ENCODE measurements around the gene HSF2BP.
A peak's percentile ranks its signal among the peaks of the same experiment; 100 is the strongest.
"Not testable (repeated sequence)": the region's sequence is repeated elsewhere in the genome, so short reads cannot be mapped to it uniquely, and the experiment has no call there.

Gene HSF2BP

DNA sequence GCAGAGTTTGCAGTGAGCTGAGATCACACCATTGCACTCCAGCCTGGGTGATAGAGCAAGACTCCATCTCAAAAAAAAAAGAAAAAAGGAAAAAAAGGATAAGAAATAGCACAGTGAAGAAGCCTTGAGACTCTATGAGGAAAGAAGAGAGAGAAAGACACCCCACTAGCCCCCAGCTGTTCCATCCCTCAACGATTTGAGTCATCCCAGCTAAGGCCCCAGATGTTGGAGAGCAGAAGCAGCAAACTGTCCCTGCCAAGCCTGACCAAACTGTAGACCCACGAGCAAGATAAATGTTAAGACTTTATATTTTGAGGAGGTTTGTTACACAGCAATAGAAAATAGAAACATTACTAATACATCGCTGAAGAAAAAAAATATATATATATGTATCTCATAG, 42.4 kb downstream of the HSF2BP start:
- DNase-seq, result not testable (repeated sequence)

DNA sequence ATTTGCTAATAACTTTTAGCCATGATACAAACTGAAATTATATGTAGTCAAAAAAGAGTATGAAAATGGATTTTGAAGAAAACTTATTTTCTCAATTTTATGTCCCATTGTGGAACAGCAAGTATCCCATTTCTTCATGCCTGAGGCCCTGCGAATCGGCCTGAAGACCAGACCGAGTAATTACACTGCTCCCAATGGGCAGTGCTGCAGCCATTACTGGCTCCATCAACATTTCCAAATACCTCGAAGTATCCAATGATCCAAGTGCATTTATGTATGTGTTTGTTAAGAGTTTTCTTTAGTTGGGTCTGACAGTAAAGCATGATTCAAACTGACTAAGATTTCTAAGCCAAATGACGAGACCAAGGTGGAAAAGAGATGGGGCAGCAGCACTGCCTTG, 44.4 kb downstream of the HSF2BP start:
- DNase-seq, result no peak

DNA sequence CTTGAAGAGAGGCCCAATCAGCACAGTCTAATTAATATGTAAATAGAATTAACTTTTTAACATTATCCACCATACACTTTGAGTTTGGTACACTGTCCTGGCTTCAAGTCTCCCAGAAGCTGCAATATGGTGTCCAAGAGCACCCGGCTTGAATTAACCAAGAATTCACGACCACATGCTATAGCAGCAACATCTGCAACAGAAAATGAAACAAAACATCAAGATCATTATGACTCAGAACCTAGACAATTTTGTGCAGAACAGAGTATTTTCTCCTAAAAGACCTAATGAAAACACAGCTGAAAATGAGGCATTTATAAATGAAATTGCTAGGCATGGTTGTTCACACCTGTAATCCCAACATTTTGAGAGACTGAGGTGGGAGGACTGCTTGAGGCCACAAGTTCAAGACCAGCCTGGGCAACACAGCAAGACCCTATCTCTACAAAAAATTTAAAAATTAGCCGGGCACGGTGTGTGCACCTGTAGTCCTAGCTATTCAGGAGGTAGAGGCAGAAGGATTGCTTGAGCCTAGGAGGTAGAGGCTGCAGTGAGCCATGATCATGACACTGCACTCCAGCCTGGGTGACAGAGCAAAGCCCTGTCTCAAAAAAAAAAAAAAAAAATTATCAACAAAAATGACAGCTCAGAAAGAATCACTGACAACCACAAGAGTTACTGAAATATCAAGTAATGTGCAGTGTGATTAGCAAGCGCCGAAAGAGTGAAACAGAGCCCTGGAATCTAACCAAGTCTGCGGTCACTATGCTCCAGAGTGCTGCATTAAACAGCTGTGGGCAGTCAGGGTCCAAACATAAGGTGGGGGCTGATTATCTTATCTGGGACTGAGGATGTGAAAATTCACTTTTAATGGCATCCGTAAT, 45.3 kb downstream of the HSF2BP start:
- no peak for DNase-seq

DNA sequence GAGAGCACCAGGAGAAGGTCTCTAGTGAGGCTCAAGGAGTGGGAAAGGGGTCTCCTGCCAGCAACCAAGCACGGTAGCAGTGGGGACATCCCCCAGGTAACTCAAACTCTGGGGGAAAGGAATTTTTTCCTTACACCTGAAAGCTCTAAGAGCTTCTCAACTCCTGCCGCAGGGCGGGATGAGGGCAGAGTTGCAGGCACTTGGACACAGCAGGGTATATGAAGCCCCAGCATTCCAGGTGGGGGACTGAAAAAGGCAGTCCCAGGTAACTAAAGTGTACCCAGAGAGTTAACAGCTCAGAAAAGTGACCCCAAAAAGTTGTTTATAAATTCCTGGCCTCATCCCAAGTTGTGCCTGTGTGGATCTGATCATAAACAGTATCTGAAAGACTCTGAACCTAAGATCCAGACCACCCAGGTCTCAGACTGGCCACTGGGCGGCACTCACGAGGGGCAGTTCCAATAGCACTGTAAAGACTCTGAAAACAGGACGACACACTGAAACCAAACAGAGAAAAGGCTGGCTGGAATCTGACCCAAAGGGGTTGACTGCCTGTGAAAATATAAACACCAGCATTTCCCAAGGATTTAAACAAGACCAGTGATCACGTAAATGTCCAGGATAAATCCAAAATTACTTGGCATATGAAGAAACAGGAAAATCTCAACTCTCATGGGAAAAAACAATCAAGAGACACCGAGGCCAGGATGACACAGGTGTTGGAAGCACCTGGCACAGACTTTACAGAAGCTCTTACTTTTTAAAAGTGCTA, 47.5 kb downstream of the HSF2BP start:
- peak; percentile 18 to 27 for DNase-seq

DNA sequence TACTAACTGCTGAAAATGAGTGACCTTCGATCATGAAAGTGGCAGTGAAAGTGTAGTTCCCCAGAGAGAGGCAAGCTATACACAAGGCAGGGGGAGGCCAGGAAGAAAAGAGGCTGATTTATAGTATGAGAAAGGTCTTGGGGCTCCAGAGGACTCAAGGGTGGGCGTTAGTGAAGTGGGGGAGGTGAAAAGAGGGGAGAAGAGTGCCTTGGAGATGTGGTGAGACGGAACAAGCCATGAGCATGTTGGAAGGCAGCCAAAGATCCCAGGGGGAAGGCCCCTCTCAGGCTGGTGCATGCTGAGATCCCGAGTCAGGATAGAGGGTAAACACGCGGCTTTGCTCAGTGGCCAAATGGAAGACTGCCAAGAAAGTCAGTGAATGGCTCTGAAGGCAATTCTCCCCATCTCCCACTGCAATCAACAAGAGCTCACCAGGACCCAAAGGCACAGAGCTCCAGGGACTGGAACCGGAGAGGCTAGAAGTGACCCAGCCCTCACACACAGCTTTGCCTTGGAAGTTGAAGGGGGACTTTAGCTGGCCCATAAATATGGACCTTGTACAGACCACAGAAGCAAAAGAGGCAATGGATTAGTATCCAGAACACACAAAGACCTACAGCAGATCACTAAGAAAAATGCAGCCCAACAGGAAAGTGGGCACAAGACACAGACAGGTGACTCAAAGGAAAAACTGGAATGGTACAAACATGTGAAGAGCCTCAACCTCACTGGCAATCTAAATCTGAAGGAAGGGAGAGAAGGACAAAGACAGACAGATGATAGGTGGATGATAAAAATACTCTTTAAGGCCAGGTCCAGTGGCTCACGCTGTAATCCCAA, 49.6 kb downstream of the HSF2BP start:
- DNase-seq, result peak; percentile 81 to 94

DNA sequence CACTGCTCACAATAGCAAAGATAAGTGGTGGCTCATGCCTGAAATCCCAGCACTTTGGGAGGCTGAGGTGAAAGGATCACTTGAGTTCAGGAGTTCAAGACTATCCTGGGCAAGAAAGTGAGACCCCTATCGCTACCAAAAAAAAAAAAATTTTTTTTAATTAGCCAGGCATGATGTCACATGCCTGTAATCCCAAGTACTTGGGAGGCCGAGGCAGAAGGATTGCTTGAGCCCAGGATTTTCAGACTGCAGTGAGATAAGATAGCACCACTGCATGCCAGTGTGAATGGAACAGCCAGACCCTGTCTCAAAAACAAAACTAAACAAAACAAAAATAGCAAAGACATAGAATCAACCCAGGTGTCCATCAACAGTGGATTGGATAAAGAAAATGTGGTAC, 50.6 kb downstream of the HSF2BP start:
- no peak for DNase-seq

DNA sequence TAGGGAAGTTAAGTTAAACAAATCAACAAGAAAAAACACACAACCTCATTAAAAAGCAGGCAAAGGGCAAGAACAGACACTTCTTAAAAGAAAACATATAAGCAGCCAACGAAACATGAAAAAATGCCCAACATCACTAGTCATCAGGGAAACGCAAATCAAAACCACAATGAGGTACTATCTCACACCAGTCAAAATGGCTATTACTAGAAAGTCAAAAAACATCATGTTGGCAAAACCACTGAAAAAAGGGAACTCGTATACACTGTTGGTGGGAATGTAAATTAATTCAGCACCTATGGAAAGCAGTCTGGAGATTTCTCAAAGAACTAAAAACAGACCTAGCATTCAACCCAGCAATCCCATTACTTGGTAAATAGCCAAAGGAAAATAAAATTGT, 51.1 kb downstream of the HSF2BP start:
- DNase-seq, result no peak

DNA sequence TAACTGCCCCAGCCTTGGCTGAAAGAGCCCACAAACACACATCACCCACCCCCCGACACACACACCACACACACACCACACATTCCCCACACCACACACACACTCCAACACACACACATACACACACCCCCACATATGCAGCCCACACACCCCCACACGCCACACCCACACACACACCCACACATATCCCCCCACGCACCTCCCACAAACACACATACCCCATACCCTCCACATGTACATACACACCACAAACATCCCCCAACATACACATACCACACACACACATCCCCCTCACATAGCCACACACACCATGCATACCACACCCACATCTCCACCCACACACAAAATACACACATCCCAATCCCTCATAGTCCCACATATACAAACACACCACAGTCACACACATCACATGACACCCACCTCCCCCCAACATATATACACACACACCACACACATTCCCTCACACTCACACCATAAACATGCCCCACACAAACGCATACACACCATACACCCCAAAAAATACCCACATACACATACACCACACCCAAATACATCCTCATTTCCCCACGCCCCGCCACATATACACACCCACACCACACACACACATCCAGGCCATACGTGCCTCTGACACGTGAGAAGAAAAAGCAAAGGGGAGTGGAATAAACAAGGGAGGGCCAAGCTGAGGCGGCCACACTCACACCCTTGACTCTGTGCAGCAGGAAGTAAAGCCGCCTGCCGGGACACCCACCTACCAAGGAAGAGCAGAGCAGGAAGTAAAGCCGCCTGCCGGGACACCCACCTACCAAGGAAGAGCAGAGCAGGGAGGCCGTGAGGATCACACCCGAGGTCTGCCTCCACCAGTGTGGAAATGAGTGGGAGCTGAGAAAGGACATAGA, 53.7 kb downstream of the HSF2BP start:
- no peak for DNase-seq

DNA sequence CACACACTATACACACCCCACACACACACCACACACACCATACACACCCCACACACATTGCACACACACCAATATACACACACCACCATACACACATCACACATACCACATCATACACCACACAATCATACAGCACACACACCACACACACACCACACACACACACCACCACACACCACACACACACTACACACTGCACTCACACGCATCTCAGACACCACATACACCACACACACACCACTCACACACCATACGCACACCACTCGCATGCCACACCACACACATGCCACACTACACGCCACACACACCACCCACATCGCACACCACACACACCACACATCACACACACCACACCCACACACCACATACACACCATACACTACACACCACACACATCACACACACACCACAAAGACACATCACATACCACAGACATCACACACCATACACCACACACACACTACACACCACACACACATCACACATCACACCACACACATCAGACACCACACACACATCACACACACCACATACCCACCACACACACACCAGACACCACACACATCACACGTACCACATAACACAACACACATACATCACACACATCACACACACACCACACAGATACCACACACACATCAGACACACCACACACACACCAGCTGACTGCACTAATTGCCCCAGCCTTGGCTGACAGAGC, 54.6 kb downstream of the HSF2BP start:
- no peak for DNase-seq

DNA sequence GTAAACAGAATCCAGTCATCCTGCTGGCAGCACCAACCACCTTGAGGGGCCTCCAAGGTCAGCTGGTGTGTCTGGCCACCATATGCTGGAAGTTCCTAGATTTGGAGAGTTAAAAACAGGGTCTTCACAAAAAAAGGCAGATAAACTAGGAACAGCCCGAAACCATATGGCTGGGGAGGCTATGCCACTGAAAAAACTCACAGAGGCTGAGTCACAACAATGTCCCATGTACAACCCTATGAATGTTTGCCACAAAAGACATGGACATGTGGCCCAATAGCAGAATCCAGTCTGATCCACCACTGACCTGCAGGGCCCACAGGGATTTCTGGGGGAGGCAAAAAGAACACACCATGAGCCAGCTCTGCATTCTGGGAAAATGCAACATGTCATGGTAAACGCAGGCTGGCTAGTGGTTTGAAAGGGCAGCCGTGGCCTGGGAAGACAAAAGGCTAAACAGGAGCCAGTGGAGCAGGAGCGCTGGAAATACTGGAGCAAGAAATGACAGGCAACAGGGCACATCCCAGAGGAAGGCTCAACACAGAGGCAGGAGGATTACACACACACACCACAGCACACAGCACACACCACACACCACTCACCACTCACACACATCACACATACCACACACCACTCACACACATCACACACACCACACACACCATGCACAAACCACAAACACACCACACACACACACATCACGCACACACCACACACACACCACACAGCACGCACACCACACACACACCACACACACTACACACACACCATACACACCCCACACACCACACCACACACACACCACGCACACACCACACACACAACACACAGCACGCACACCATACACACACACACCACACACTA, 55.4 kb downstream of the HSF2BP start:
- no peak for DNase-seq

DNA sequence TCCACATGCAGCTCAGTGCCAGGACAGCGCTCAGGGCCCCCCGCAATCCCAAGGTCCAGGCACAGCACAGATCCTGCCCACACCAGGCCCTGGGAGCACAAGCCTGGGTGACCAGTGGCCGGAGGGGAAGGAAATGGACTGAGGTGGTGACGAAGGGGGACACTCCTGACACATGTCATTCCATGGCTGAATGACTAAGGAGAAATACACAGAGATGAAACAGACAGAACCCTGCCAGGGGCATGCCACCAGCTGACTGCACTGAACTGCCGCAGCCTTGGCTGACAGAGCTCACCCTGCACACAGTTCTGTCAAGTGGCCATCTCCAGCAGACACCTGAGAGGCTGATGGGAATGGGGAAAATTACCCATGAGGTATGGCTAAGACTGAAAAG, 56.1 kb downstream of the HSF2BP start:
- no peak for DNase-seq

DNA sequence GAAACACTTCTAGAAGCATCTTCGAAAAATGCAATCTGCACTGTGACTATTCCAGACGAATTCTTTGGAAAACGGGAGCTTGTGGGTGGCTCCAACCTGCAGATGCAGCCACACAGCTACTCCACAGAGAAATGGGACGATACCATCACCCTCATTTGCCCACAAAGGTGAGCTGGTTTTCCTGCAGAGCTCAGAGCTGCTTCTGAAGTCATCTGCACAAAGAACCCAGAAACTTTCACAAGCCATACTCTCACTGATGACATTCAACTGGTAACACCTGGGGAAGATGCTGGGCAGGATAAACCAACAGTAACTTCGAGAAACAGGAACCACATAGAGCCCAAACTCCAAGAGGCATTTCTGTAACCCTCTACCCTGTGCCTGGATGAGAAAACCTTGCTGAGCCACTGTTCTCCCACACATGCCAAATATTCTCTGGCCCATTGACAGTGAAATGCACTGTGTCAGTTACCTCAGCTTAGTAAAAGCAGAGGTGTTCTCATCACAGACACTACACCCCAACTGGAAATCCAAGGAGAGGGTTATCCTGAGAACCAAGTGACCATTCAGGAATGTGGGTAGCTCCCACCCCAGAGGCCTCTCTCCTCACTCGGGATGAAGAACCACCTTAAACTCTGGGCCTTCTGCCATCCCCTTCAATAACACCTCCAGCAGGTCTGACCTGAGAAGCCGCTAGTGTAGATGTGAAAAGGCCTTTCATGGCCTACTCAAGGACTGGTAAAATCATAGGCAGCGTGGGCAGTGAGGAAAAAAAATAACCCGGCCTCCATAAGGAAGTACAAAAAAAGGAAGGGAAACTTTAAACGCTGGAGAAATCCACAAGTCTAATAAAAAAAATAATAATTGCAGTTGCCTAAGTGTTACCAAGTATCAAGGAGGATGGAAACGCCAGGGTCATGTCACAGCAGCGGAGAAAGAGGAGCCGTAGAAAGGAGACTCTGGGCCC, 56.7 kb downstream of the HSF2BP start:
- DNase-seq, result no peak

DNA sequence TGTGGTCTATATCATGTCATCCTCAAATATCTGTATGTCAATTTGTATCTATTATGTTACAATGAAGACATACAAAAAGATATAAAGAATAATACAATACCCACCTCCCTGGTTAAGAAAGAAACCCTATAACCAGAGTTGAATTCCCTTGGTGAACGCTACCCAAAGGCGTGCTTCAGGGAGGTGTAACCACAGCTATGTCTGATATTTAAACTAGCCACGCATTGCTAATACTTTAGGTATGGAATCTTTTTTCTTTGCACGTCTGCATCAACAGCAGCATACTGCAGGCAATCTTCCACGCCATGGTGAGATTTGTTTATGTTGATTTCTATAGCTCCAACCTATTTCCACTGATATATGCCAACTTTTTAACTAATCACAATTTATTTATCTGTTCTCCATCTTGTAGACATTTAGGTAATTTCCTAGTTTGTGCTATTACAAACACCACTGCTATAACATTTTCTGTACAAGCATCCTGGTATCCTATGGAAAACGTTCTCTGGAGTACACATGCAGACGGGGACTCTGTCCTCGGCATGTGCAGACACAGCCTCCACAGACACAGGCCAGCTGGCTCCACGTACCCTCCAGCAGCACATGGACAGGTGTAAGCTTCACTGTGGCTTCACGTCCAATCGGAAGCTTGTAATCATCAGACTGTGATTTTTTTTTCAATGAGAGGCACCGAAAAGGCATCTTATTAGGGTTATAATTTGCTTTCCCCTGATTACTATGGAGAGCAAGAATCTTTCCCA, 58.5 kb downstream of the HSF2BP start:
- DNase-seq, result peak in 1 of 2 experiments; percentile 11

DNA sequence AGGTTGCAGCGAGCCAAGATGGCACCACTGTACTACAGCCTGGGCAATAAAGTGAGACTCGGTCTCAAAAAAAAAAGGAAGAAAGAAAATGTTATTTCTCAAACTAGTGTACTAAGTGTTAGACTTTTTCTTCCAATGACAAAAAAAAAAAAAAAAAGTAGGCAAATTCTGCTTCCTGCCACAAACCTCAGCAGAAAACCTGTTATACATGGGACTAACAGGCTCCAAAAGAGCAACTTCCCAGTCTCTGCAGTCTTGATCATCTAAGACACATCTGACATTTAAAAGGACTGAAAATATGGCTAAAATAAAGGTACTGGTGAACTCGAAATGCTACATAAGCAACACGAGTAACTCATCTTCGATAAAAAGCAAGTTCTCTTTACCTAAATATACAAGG, 59.6 kb downstream of the HSF2BP start:
- DNase-seq, result no peak

DNA sequence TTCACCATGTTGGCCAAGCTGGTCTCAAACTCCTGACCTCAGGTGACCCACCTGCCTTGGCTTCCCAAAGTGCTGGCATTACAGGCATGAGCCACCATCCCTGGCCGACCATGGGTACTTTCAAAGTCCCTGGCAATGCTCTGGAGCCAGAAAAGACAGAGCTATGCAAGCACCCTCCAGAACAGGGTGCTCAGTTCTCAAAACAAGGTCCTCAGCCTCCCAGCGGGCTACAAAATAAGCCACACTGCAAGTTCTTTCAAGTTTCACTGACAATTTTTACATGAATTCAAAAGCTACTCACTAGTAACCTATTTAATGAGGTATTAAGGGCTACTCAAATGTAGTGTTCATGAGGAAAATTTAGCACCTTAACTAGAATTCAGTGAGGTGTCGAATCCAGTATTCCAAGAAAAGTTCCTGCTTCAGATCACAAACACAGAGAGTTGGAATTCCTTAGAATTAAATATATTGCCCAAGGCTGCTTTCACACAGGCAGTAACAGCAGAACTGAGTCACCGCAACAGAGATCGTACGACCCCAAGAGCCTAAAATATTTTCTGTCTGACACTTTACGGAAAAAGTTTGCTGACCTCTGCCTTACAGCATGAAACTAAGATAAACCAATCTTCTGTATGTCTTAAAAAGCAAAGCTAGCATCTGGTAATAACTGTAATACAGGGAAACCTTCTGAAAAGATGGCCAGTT, 60.7 kb downstream of the HSF2BP start:
- no peak for DNase-seq

DNA sequence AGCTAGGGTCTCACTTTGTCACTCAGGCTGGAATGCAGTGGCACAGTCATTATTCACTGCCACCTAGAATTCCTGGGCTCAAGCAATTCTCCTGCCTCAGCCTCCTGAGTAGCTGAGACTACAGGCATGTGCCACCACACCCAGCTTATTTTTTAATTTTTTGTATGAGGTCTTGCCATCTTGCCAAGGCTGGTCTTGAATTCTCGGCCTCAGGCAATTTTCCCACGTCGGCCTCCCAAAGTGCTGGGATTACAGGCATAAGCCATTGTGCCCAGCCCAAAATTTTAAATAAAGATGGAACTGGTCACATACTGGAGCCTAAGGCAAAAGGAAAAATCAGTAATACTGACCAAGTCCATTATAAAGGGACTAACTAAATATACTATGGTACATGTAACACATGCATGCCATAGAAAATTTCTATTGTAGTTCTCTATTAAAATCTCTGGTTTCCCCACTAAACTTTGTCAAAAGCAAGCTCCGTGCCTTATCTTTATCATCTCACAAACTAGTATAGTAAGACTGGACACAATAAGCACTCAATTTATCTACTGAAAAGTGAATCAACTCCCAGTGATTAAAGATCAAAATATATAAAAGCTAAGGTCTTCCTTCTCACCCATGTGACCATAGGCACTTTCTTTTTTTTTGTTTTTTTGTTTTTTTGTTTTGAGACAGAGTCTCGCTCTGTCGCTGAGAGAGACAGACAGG, 61.6 kb downstream of the HSF2BP start:
- DNase-seq, result no peak

DNA sequence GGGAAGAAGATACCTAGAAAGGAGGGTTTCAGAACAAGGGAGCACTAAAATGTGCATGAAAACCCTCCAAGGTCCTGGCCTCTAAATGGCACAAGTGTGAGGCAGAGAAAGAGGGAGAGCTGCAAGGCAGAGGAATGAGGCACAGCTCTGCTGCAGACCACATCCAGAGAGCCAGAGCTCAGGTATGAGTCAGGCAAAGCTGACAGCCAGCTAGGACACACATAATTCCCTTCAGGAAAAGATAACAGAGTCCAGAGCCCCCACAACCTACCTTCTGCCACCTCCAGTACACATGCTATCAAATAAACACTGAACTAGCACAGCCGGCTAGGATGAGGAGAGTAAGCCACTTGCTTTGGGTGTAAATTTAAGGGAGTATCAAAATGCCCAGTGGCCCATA, 62.2 kb downstream of the HSF2BP start:
- DNase-seq, result no peak
